Fibroblast of lung (primary cell): ENCODE data around the gene EMILIN3.

Experiments used
- CTCF ChIP-seq, 2 donors: IDR thresholded peaks in 1 of 2; conservative IDR thresholded peaks in 1 of 2; 1 replicate in 1 of 2; 2 replicates in 1 of 2; pipeline ENCODE4 v1.5.1; 2011 to 2012; ENCODE audit warnings: low read length in 2 of 2, control low read depth in 1 of 2, inconsistent platforms in 1 of 2, low read depth in 1 of 2, mild to moderate bottlenecking in 1 of 2
- EZH2 ChIP-seq: IDR thresholded peaks from 2 replicates; pipeline ENCODE4 v1.5.1; 2012; ENCODE audit warnings: low read length, control low read depth, mild to moderate bottlenecking; ENCODE audit errors: missing control alignments

- TF ChIP-seq CTCF (conservative IDR thresholded peaks at IDR 0.05 in 1 of 2, IDR thresholded peaks at IDR 0.05 in 1 of 2; ENCODE audit: low read depth in 1 of 2, low read length in 2 of 2) (no peak), EZH2 (no peak)
Observed at GRCh38 chr20:41317546-41318270, 48.9 kb downstream of the EMILIN3 start, which contains the start of gene ZHX3.
